Muscle of leg (tissue), 11 donors: ENCODE data around the gene SNHG17. TPM values are rescaled to one million over a fixed set of nuclear protein-coding genes. Genes with fewer than 3 reads are reported as not detected.
"Not testable (repeated sequence)": the region's sequence is repeated elsewhere in the genome, so short reads cannot be mapped to it uniquely, and the experiment has no call there.

Source experiments
- DNase-seq: peaks from one replicate; pipeline ENCODE4 v3.0.0; 2013
- H3K27ac ChIP-seq: one replicate; pipeline ENCODE4 v1.5.1; 2013; ENCODE audit warnings: mild to moderate bottlenecking, low read length, control low read depth
- H3K27me3 ChIP-seq: one replicate; pipeline ENCODE4 v1.6.1; 2013; ENCODE audit warnings: low read length; ENCODE audit not compliant: control insufficient read depth, insufficient read depth
- H3K36me3 ChIP-seq: one replicate; pipeline ENCODE4 v1.6.1; 2013; ENCODE audit warnings: low read length; ENCODE audit not compliant: control insufficient read depth, insufficient read depth
- H3K4me1 ChIP-seq: one replicate; pipeline ENCODE4 v1.6.1; 2013; ENCODE audit warnings: low read length; ENCODE audit not compliant: control insufficient read depth, insufficient read depth
- H3K4me3 ChIP-seq: one replicate; pipeline ENCODE4 v1.5.1; 2013; ENCODE audit warnings: low read length, control low read depth
- H3K9me3 ChIP-seq: replicated peaks from 2 replicates; pipeline ENCODE4 v1.6.1; 2013; ENCODE audit warnings: low read depth, low read length; ENCODE audit not compliant: control insufficient read depth
- WGBS: methylation state at CpG from one replicate; pipeline ENCODE4 v1.1.5; 2013; ENCODE audit warnings: missing lambda C conversion rate; ENCODE audit not compliant: insufficient coverage; 5-methylcytosine and 5-hydroxymethylcytosine counted together
- polyA plus RNA-seq, 8 donors: library from polyadenylated mRNA; unstranded; fragments of 120-200 nt; gene quantifications; one replicate each; pipeline versions ENCODE4 v1.2.1 to v1.2.3, GENCODE V29; 2013; ENCODE audit warnings: inconsistent platforms in 1 of 8, low replicate concordance in 1 of 8; ENCODE audit not compliant: insufficient read length in 8 of 8, insufficient read depth in 1 of 8
- total RNA-seq: library from RNA; stranded (reverse); fragments of 120-200 nt; gene quantifications from one replicate; pipeline ENCODE4 v1.2.4, GENCODE V29; 2013

The SNHG17 gene
- total and polyA plus RNA-seq, 9 donors = 11.4 to 35.0 (median 21.5) TPM

- no peaks in the 10 kb centered on the region for H3K27me3 ChIP-seq
- H3K9me3 ChIP-seq = no peaks in the 10 kb centered on the region
- H3K36me3 ChIP-seq = no peaks in the 10 kb centered on the region
- DNase-seq = no peak
- no peak overlapping the region for H3K27ac ChIP-seq
- whole genome bisulfite sequencing = 64% methylated on average over 6 of the region's 8 CpGs
- H3K4me3 ChIP-seq = no peak overlapping the region
- H3K4me1 ChIP-seq = no peaks in the 10 kb centered on the region
These were observed 32.3 kb downstream of the SNHG17 start for GRCh38 chr20:38402816-38403215.

GRCh38 chr20:38402089-38402488 lies 33.0 kb downstream of the SNHG17 start:
- no peaks in the 10 kb centered on the region for H3K4me1 ChIP-seq
- WGBS = 100% methylated on average over 3 of the region's 5 CpGs
- DNase-seq = no peak
- no peak overlapping the region for H3K27ac ChIP-seq
- no peaks in the 10 kb centered on the region for H3K27me3 ChIP-seq
- H3K36me3 ChIP-seq = no peaks in the 10 kb centered on the region
- no peak overlapping the region for H3K4me3 ChIP-seq
- no peaks in the 10 kb centered on the region for H3K9me3 ChIP-seq

GRCh38 chr20:38395751-38396395 lies 39.3 kb downstream of the SNHG17 start:
- H3K27ac ChIP-seq, H3K36me3 ChIP-seq, DNase-seq, H3K4me3 ChIP-seq, H3K9me3 ChIP-seq, H3K4me1 ChIP-seq, H3K27me3 ChIP-seq: not testable (repeated sequence)
- WGBS = 60% methylated on average over 1 of the region's 2 CpGs

GRCh38 chr20:38395165-38395564 lies 40.0 kb downstream of the SNHG17 start:
- WGBS = no CpG with 5 or more reads among the region's 2 CpGs

GRCh38 chr20:38393259-38393658 lies 41.9 kb downstream of the SNHG17 start:
- Histone ChIP-seq H3K36me3 (no peaks in the 10 kb centered on the region), H3K4me1 (no peaks in the 10 kb centered on the region), H3K27ac (no peak overlapping the region), H3K27me3 (no peaks in the 10 kb centered on the region), H3K4me3 (no peak overlapping the region), H3K9me3 (no peaks in the 10 kb centered on the region)
- 58% methylated on average over 2 of the region's 5 CpGs for WGBS
- no peak for DNase-seq

More at GRCh38 chr20:38395165-38395564, 40.0 kb downstream of the SNHG17 start:
- DNase-seq = no peak
- Histone ChIP-seq H3K9me3 (no peaks in the 10 kb centered on the region), H3K4me3 (no peak overlapping the region), H3K27ac (no peak overlapping the region), H3K36me3 (no peaks in the 10 kb centered on the region), H3K4me1 (no peaks in the 10 kb centered on the region), H3K27me3 (no peaks in the 10 kb centered on the region)

GRCh38 chr20:38392356-38392755 lies 42.8 kb downstream of the SNHG17 start:
- H3K4me3 ChIP-seq = no peak overlapping the region
- no peaks in the 10 kb centered on the region for H3K4me1 ChIP-seq
- no peaks in the 10 kb centered on the region for H3K9me3 ChIP-seq
- no peaks in the 10 kb centered on the region for H3K36me3 ChIP-seq
- no peak overlapping the region for H3K27ac ChIP-seq
- 60% methylated on average over 1 of the region's 3 CpGs for WGBS
- DNase-seq = no peak
- no peaks in the 10 kb centered on the region for H3K27me3 ChIP-seq

- Histone ChIP-seq H3K4me3 (no peak overlapping the region), H3K27ac (no peak overlapping the region), H3K27me3 (no peaks in the 10 kb centered on the region), H3K4me1 (no peaks in the 10 kb centered on the region), H3K9me3 (no peaks in the 10 kb centered on the region), H3K36me3 (no peaks in the 10 kb centered on the region)
- no peak for DNase-seq
- WGBS = no CpG with 5 or more reads among the region's 4 CpGs
These were observed 47.2 kb downstream of the SNHG17 start for GRCh38 chr20:38387953-38388352.

GRCh38 chr20:38386851-38387250 lies 48.3 kb downstream of the SNHG17 start:
- Histone ChIP-seq H3K27ac (no peak overlapping the region), H3K36me3 (no peaks in the 10 kb centered on the region), H3K4me1 (no peaks in the 10 kb centered on the region), H3K4me3 (no peak overlapping the region), H3K9me3 (no peaks in the 10 kb centered on the region), H3K27me3 (no peaks in the 10 kb centered on the region)
- DNase-seq = no peak
- WGBS = no CpG with 5 or more reads among the region's 2 CpGs

GRCh38 chr20:38386004-38386403 lies 49.1 kb downstream of the SNHG17 start:
- DNase-seq = no peak
- no peak overlapping the region for H3K4me3 ChIP-seq
- H3K36me3 ChIP-seq = no peaks in the 10 kb centered on the region
- H3K27me3 ChIP-seq = no peaks in the 10 kb centered on the region
- WGBS = 88% methylated on average over 6 of the region's 8 CpGs
- no peak overlapping the region for H3K27ac ChIP-seq
- no peaks in the 10 kb centered on the region for H3K4me1 ChIP-seq
- no peaks in the 10 kb centered on the region for H3K9me3 ChIP-seq

- no peak overlapping the region for H3K4me3 ChIP-seq
- DNase-seq = no peak
- WGBS = 75% methylated on average over 1 of the region's 4 CpGs
These were observed 52.0 kb downstream of the SNHG17 start for GRCh38 chr20:38383147-38383546.

GRCh38 chr20:38377838-38378237 lies 57.3 kb downstream of the SNHG17 start:
- not testable (repeated sequence) for H3K4me3 ChIP-seq, DNase-seq, H3K27me3 ChIP-seq, H3K36me3 ChIP-seq, H3K9me3 ChIP-seq, H3K4me1 ChIP-seq, H3K27ac ChIP-seq
- WGBS = no CpG with 5 or more reads among the region's 5 CpGs

More at GRCh38 chr20:38383147-38383546, 52.0 kb downstream of the SNHG17 start:
- Histone ChIP-seq H3K27me3 (no peaks in the 10 kb centered on the region), H3K9me3 (no peaks in the 10 kb centered on the region), H3K4me1 (no peaks in the 10 kb centered on the region), H3K27ac (no peak overlapping the region), H3K36me3 (no peaks in the 10 kb centered on the region)
